ENCODE measurements around the gene IGHMBP2.

Gene IGHMBP2

DNA sequence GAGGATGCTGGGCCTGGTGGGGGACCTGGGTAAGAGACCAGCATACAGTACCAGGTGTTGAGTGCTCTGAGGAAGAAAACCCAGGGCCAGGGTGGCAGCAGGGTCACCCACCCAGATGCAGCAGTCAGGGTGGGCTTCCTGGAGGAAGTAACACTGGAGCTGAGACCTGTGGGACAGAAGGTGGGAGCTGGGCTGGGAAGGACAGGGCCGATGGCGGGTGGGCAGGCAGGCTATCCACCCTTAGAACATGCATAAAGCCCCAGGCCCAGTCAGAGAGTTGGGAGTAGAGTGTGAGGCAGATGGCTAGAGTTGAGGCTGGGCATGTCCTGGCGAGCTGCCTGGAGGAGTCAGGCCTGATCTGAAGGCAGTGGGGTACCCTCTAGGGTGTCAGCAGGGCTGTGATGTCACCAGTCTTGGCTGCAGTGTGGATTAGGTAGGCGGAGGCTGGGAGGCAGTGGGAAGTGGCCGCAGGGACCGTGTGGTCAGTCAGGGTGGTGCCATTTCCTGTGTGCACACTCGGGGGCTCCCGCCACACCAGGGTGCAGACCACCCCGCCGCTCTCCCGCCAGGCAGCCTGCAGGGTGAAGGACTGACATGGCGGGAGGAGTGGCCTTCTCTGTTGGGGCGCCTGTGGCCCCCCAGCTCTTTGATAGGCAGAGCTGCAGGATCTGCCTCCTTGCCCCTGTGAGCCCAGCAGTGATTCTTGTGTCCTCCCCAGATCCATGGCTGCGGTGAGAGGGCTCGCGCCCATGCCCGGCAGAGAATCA lies 35.3 kb downstream of the IGHMBP2 start:
- DNase-seq (ENCODE audit: low read depth, low spot score): no peak
- no peaks in the 10 kb centered on the region for H3K9me3 ChIP-seq (ENCODE audit: low read depth, low read length)
- no peak overlapping the region for H3K9ac ChIP-seq (ENCODE audit: insufficient read length)
- no peak overlapping the region for H3K27ac ChIP-seq
- H3K36me3 ChIP-seq (ENCODE audit: insufficient read depth, low read length): peaks cover 33% of the 10 kb centered on the region
- TF ChIP-seq FOXP2 (optimal IDR thresholded peaks at IDR 0.05; ENCODE audit: control extremely low read depth, extremely low read length, insufficient read depth) (no peak), EZH2 (IDR thresholded peaks at IDR 0.05) (no peak), POLR2AphosphoS5 (IDR thresholded peaks at IDR 0.05; ENCODE audit: borderline replicate concordance, low read depth, low read length) (no peak)
- H3K4me3 ChIP-seq: no peak overlapping the region

DNA sequence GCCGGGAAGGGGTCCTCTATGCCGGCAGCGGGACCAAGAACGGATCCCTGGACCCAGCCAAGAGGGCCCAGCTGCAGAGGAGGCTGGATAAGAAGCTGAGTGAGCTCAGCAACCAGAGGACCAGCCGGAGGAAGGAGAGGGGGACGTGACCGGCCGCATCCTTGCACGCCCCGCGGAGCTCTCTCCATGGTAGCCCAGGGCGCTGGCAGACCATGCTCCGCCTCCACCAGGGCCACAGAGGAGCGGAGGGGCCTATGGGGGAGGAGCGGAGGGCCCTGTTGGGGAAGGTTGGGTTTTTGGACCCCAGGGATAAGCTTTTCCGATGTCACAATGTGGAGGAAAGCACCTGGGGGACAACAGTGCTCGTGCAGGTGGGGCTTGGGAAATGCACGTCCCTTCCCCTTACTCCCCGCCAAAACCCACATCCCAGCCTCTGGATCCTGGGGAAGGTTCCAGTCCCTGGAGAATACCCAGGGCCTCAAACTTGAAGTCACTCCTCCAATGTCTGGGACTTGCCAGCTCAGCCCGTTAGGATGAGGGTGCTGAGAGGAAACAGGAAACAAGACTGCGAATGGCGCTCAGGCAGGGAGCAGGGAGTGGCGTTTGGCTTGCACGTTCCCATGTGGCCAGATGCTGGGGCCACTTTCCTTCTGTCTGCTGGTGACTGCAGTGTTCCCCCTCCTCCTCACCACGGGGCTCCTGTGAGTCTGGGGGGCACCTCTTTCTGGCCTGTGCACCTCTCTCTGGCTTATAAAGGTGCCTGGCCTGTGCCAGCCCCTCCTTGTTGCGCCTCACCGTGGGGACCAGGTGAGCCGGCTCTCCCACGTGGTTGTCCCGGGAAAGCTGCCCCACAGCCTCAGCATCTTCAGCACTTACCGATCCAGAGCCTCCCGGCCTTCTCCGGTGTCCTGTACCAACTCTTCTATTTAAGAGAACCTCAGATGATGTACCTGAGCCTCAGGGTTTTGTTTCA lies 36.2 kb downstream of the IGHMBP2 start:
- TF ChIP-seq FOXP2 (optimal IDR thresholded peaks at IDR 0.05; ENCODE audit: control extremely low read depth, extremely low read length, insufficient read depth): no peak
- no peak for TF ChIP-seq EZH2 (IDR thresholded peaks at IDR 0.05)
- no peak for TF ChIP-seq POLR2AphosphoS5 (IDR thresholded peaks at IDR 0.05; ENCODE audit: borderline replicate concordance, low read depth, low read length)
- no peaks in the 10 kb centered on the region for H3K9me3 ChIP-seq (ENCODE audit: low read depth, low read length)
- no peak for DNase-seq (ENCODE audit: low read depth, low spot score)
- H3K9ac ChIP-seq (ENCODE audit: insufficient read length): no peak overlapping the region
- H3K36me3 ChIP-seq (ENCODE audit: insufficient read depth, low read length): peaks cover 32% of the 10 kb centered on the region
- H3K27ac ChIP-seq: no peak overlapping the region
- H3K4me3 ChIP-seq: no peak overlapping the region

DNA sequence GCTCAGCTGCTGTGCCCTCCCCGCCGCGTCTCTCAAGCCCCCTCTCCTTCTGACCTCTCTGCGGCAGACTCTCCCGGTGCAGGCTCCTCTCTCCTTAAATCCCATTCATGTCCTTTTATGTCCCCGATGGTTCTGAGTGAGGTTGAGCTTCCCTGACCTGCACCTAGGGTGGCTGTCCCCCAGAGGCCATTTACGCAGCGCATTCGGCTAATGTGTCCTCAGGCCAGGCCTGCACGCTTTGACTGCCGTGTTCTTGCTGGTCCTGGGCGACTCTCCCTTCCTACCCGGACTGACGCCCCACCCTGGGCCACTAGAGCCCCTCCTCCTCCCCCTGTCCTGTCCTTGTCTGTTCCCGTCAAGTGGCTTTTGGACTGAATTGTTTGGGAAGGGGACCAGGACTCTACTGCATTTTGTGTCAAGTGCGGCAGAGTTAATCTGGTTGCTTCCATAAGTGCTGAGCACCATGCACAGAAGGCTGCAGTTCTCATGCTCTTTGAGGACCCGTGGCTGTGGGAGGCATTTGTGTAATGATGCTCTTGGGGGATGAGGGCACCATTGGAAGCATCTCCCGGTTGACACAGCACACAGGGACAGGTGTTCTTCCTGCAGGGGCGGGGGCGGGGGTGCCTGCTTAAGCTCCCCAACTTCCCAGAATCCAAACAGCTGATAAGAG lies 37.1 kb downstream of the IGHMBP2 start:
- Histone ChIP-seq H3K9ac (ENCODE audit: insufficient read length) (no peak overlapping the region), H3K9me3 (ENCODE audit: low read depth, low read length) (no peaks in the 10 kb centered on the region), H3K4me3 (no peak overlapping the region), H3K36me3 (ENCODE audit: insufficient read depth, low read length) (peaks cover 28% of the 10 kb centered on the region), H3K27ac (no peak overlapping the region)
- no peak for DNase-seq (ENCODE audit: low read depth, low spot score)
- TF ChIP-seq FOXP2 (optimal IDR thresholded peaks at IDR 0.05; ENCODE audit: control extremely low read depth, extremely low read length, insufficient read depth) (no peak), POLR2AphosphoS5 (IDR thresholded peaks at IDR 0.05; ENCODE audit: borderline replicate concordance, low read depth, low read length) (no peak), EZH2 (IDR thresholded peaks at IDR 0.05) (no peak)

DNA sequence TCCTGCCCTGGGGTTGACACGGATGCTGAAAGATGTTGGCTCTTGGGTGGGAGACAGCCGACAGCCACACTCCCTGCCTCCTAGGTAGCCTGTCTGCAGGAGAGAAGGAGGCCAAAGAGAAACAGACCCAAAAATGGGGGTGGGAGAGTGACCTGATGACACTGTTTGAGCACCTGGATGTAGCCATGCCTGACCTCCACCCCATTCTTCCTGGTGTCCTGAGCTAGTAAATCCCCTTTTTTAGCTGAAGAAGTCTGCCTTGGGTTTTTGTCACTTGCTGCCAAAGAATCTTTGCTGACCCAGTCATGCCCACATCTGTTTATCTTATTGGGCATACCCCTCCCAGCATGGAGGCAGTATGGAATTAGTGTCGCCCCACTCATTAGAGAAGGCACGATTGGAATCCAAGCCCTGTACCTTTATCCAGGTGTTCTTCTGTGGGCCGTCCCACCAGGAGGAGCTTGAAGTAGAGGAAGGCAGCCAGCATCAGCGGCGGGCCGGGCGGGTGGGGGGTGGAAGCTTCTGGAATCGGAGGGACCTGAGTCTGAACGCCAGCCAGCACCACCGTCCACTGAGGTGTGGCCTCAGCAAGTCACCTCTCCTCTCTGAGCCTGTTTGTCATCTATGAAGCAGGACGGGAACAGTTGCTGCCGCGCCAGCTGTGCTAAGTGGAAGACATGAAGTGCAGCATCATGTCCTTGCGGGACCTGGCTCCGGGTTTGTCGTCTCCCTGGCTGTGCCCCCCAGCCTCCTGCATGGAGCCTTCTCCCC lies 37.8 kb downstream of the IGHMBP2 start:
- no peak overlapping the region for H3K9ac ChIP-seq (ENCODE audit: insufficient read length)
- DNase-seq (ENCODE audit: low read depth, low spot score): no peak
- H3K36me3 ChIP-seq (ENCODE audit: insufficient read depth, low read length): peaks cover 23% of the 10 kb centered on the region
- H3K27ac ChIP-seq: no peak overlapping the region
- TF ChIP-seq EZH2 (IDR thresholded peaks at IDR 0.05) (no peak), FOXP2 (optimal IDR thresholded peaks at IDR 0.05; ENCODE audit: control extremely low read depth, extremely low read length, insufficient read depth) (no peak), POLR2AphosphoS5 (IDR thresholded peaks at IDR 0.05; ENCODE audit: borderline replicate concordance, low read depth, low read length) (no peak)
- H3K9me3 ChIP-seq (ENCODE audit: low read depth, low read length): no peaks in the 10 kb centered on the region
- H3K4me3 ChIP-seq: no peak overlapping the region

DNA sequence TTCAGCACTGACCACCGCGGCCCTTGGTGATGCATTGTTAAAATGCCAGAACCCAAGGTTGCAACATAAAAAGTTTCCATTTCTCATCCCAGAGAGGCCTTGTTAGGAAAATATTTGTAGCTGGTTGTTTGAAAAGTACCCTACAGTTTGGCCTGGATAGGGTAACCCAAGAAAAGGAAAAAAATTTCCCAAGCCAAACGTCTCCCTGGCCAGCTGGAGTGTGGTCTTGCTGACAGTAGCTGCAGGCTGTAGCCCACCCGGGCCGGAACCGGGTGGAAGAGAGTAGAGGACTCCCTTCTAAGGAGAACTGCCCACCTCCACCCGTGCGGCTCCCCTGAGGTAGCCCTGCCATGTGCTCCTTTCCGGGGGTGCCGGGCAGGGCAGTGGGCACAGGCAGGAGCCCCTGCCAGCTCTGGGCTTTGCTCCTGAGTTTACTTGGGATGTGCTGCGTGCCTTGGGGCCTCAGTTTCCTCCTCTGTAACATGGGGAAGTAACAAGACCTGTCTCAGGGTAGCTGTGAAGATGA lies 38.5 kb downstream of the IGHMBP2 start:
- Histone ChIP-seq H3K9me3 (ENCODE audit: low read depth, low read length) (no peaks in the 10 kb centered on the region), H3K36me3 (ENCODE audit: insufficient read depth, low read length) (peaks cover 18% of the 10 kb centered on the region), H3K27ac (no peak overlapping the region), H3K9ac (ENCODE audit: insufficient read length) (no peak overlapping the region), H3K4me3 (no peak overlapping the region)
- TF ChIP-seq EZH2 (IDR thresholded peaks at IDR 0.05) (no peak), POLR2AphosphoS5 (IDR thresholded peaks at IDR 0.05; ENCODE audit: borderline replicate concordance, low read depth, low read length) (no peak; the same call in 1 of the 2 replicates), FOXP2 (optimal IDR thresholded peaks at IDR 0.05; ENCODE audit: control extremely low read depth, extremely low read length, insufficient read depth) (no peak)
- DNase-seq (ENCODE audit: low read depth, low spot score): no peak

DNA sequence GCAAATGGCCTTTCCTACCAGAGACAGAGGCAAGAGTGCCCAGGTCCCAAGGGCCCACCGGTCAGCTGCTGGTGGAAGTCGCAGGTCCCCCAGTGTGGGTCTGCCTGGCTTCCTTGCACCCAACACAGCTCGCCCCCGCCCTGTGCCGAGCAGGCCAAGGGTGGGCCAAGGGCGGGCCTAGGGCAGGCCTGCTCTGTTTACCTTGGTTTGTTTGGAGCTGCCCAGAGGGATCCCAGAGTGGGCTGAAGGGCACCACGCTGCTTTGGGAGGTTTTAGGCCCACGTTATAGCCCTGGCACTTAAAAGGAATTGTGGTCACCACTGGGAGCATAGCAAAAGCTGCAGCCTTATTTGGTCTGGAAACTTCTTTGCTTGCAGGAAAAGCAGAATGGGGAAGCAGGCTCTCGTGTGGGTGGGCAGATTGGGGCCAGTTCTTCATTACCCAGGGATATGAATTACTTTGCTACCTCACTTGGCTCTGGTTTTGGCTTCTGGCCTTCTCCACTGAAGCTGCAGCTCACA lies 39.1 kb downstream of the IGHMBP2 start:
- H3K9me3 ChIP-seq (ENCODE audit: low read depth, low read length): no peaks in the 10 kb centered on the region
- no peak overlapping the region for H3K9ac ChIP-seq (ENCODE audit: insufficient read length)
- peaks cover 13% of the 10 kb centered on the region for H3K36me3 ChIP-seq (ENCODE audit: insufficient read depth, low read length)
- TF ChIP-seq FOXP2 (optimal IDR thresholded peaks at IDR 0.05; ENCODE audit: control extremely low read depth, extremely low read length, insufficient read depth) (no peak), EZH2 (IDR thresholded peaks at IDR 0.05) (no peak), POLR2AphosphoS5 (IDR thresholded peaks at IDR 0.05; ENCODE audit: borderline replicate concordance, low read depth, low read length) (no peak)
- no peak overlapping the region for H3K27ac ChIP-seq
- DNase-seq (ENCODE audit: low read depth, low spot score): no peak
- H3K4me3 ChIP-seq: no peak overlapping the region

DNA sequence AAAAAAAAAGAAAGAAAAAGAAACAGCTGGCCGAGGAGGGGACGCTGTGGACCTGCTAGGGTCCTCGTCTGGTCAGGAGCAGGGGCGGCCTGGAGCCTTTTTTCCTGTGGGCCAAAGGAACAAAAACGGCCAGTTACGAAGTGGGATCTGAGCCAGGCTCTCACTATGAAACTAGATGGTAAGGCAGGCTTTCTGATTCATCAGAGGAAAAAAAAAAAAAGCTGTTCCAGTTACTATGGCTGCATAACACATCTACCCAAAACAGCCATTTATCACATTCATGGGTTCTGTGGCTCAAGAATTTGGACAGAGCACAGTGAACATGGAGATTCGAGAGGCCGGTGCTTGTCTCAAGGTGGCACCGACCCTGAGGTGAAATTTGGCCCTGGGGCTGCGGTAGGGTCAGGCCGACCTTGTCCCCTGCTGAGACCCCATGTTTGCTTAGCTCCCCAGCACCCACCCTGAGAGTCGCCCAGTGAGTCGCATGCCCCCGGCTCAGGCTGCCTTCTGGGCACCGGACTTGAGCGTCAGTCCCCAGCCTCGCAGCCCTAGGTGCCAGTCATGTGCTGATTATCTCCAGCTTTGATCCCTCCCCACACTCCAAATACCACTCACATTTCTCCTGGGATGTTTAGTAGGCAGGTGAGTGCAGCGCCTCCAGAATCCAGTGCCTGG lies 42.9 kb downstream of the IGHMBP2 start:
- Histone ChIP-seq H3K9ac (ENCODE audit: insufficient read length) (no peak overlapping the region), H3K36me3 (ENCODE audit: insufficient read depth, low read length) (no peaks in the 10 kb centered on the region), H3K4me3 (no peak overlapping the region), H3K27ac (no peak overlapping the region), H3K9me3 (ENCODE audit: low read depth, low read length) (no peaks in the 10 kb centered on the region)
- DNase-seq (ENCODE audit: low read depth, low spot score): no peak
- TF ChIP-seq POLR2AphosphoS5 (IDR thresholded peaks at IDR 0.05; ENCODE audit: borderline replicate concordance, low read depth, low read length): no peak

Data from SK-N-MC (cell line).